GM12892 (cell line): ENCODE measurements around the gene MED7.

Experiments
- POLR2AphosphoS5 ChIP-seq: IDR thresholded peaks from 2 replicates; pipeline ENCODE4 v1.6.1; 2011; ENCODE audit warnings: low read depth, low read length, control low read depth
- TAF1 ChIP-seq: IDR thresholded peaks from 2 replicates; pipeline ENCODE4 v1.6.1; 2011; ENCODE audit warnings: low read depth, mild to moderate bottlenecking, control low read depth, low read length, borderline replicate concordance

DNA sequence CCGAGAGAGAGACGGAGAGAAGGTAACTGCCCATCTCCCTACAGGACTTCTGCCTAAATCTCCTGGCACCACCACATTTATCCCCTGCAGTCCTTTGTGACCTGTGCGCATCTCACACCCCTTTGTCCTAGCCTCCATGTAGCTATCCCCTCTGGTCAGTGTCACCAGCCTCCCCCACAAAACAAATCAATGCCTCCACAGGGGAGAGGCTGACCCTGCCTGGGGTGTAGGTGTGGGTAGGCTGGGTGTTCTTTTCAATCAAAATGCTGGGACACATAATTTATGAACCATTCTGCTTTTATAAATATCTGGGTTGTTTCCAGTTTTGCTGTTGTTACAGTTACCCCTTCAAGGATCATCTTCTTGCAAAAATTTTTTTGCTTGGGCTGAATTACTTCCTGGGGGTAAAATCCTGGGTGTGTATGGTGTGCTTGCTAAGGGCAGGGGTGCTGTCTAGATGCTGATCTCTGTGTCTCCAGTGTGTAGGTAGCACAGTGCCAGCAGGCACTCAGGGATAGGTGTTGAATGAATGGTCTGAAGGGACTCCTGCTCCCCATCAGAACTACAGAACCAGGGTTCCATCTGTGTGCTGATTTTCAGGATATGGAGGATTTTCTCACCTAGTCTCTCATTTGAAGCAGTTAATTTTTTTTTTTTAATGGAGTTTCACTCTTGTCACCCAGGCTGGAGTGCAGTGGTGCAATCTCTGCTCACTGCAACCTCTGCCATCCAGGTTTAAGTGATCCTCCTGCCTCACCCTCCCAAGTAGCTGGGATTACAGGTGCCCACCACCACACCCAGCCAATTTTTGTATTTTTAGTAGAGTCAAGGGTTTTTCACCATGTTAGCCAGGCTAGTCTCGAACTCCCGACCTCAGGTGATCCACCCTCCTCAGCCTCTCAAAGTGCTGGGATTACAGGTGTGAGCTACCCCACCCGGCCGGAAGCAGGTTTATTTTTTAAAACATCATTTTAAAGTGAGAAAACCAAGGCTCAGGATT is 23.8 kb upstream of the MED7 start, which contains the start of gene GARIN3:
- TF ChIP-seq POLR2AphosphoS5 = no peak
- no peak for TF ChIP-seq TAF1
